K562 (cell line): ENCODE measurements around the gene TUT1. TPM values are rescaled to one million over a fixed set of nuclear protein-coding genes. Genes with fewer than 3 reads are reported as not detected.

Experiments used
- ATF1 ChIP-seq, 2 experiments: fragments of 450-650 bp in 1 of 2; IDR thresholded peaks; 2 replicates each; pipeline ENCODE4 v1.6.1; 2016; ENCODE audit warnings: missing compliant biosample characterization in 1 of 2, missing genetic modification characterization in 1 of 2
- CBX1 ChIP-seq: sonication (generic); IDR thresholded peaks from 2 replicates; pipeline ENCODE4 v1.6.1; 2016; ENCODE audit warnings: antibody characterized with exemption, low read depth, mild to moderate bottlenecking
- CEBPB ChIP-seq: fragments of 450-650 bp; IDR thresholded peaks from 2 replicates; pipeline ENCODE4 v1.6.1; 2016; ENCODE audit warnings: missing genetic modification characterization, missing compliant biosample characterization
- E2F6 ChIP-seq, 2 experiments: IDR thresholded peaks; 2 replicates each; pipeline ENCODE4 v1.6.1; 2011; ENCODE audit warnings: borderline replicate concordance in 1 of 2, control low read depth in 1 of 2, low read depth in 1 of 2, low read length in 1 of 2, mild to moderate bottlenecking in 1 of 2, mixed read lengths in 1 of 2, moderate library complexity in 1 of 2; ENCODE audit not compliant: insufficient read depth in 1 of 2, insufficient read length in 1 of 2, poor library complexity in 1 of 2, severe bottlenecking in 1 of 2; ENCODE audit errors: extremely low read depth in 1 of 2
- HSF4 ChIP-seq: fragments of 250-450 bp; sonication (Bioruptor Pico); IDR thresholded peaks from 2 replicates; pipeline ENCODE4 v2.1.2; 2022; ENCODE audit warnings: mild to moderate bottlenecking, moderate library complexity, borderline replicate concordance
- MCM2 ChIP-seq: fragments of 450-650 bp; IDR thresholded peaks from 2 replicates; pipeline ENCODE4 v1.6.1; 2017; ENCODE audit warnings: low read depth, mild to moderate bottlenecking
- RFX5 ChIP-seq: IDR thresholded peaks from 2 replicates; pipeline ENCODE4 v1.6.1; 2011; ENCODE audit warnings: low read depth, mild to moderate bottlenecking, improper control_type of control experiment, low read length
- SMAD2 ChIP-seq: fragments of 150-350 bp; IDR thresholded peaks from 2 replicates; pipeline ENCODE4 v1.6.1; 2014; ENCODE audit warnings: low read depth, mild to moderate bottlenecking, low read length
- SP1 ChIP-seq: sonication (generic); formaldehyde crosslinking; IDR thresholded peaks from 2 replicates; pipeline ENCODE4 v1.8.1; 2022; ENCODE audit warnings: mild to moderate bottlenecking, missing genetic modification reagents
- TEAD4 ChIP-seq, 2 experiments: sonication (generic) in 1 of 2; formaldehyde crosslinking in 1 of 2; IDR thresholded peaks; 2 replicates each; pipeline versions ENCODE4 v1.6.1 to v1.8.0; 2012 to 2022; ENCODE audit warnings: borderline replicate concordance in 1 of 2, inconsistent platforms in 1 of 2, low read length in 1 of 2, mild to moderate bottlenecking in 1 of 2, missing genetic modification reagents in 1 of 2
- TFAM ChIP-seq: fragments of 250-450 bp; sonication (Bioruptor Pico); conservative IDR thresholded peaks from 2 replicates; pipeline ENCODE4 v1.5.0; 2021; ENCODE audit warnings: mild to moderate bottlenecking, moderate library complexity
- TRIM28 ChIP-seq: fragments of 450-650 bp; IDR thresholded peaks from 2 replicates; pipeline ENCODE4 v1.6.1; 2017
- ZBTB1 ChIP-seq: sonication (generic); formaldehyde crosslinking; IDR thresholded peaks from 2 replicates; pipeline ENCODE4 v1.8.1; 2023; ENCODE audit warnings: missing genetic modification reagents, low read depth, mild to moderate bottlenecking, borderline replicate concordance
- ZFX ChIP-seq: sonication (generic); formaldehyde crosslinking; IDR thresholded peaks from 2 replicates; pipeline ENCODE4 v1.8.0; 2022; ENCODE audit warnings: mild to moderate bottlenecking, missing genetic modification reagents, moderate library complexity
- ZNF589 ChIP-seq: fragments of 200-800 bp; sonication (Bioruptor generic); IDR thresholded peaks from 2 replicates; pipeline ENCODE4 v1.6.1; 2016; ENCODE audit warnings: low read depth, missing genetic modification characterization, missing compliant biosample characterization
- polyA plus RNA-seq, 8 experiments: library from polyadenylated mRNA; depleted of rRNA in 4 of 8; stranded (reverse) in 5 of 8; unstranded in 3 of 8; fragments of >200 nt; fragmentation: Nextera tagmentation in 2 of 8; fragmentation: Illumina TruSeq in 1 of 8; extraction: Ambion mirVana in 2 of 8; extraction: Trizol in 1 of 8; gene quantifications; 2 replicates each; pipeline versions ENCODE4 v1.2.1 to v1.2.3, GENCODE V29; 2011 to 2014; ENCODE audit warnings: inconsistent platforms in 1 of 8, missing spikeins in 1 of 8
- total RNA-seq, 7 experiments: library from RNA; depleted of rRNA in 6 of 7; stranded (reverse); fragments of >200 nt in 6 of 7; fragmentation: Illumina TruSeq in 2 of 7; extraction: Trizol in 2 of 7; gene quantifications; 2 replicates each; pipeline versions ENCODE4 v1.2.1 to v1.2.3, GENCODE V29; 2011 to 2021; ENCODE audit warnings: low replicate concordance in 1 of 7
- TF ChIP-seq, protein P1 (sequence below): fragments of 250-450 bp; sonication (Bioruptor Pico); IDR thresholded peaks from 2 replicates; pipeline ENCODE4 v1.8.0; 2021; ENCODE audit warnings: mild to moderate bottlenecking, moderate library complexity
- TF ChIP-seq, protein P2 (sequence below): fragments of 250-450 bp; sonication (Bioruptor Pico); IDR thresholded peaks from 2 replicates; pipeline ENCODE4 v1.8.0; 2022; ENCODE audit warnings: moderate library complexity, mild to moderate bottlenecking, inconsistent platforms
- TF ChIP-seq, protein P3 (sequence below), 3 experiments: fragments of 200-800 bp in 1 of 3; sonication (Bioruptor generic) in 1 of 3; sonication (generic) in 1 of 3; formaldehyde crosslinking in 1 of 3; IDR thresholded peaks; 2 replicates each; pipeline versions ENCODE4 v1.6.1 to v1.8.0; 2016 to 2022; ENCODE audit warnings: mild to moderate bottlenecking in 2 of 3, missing compliant biosample characterization in 2 of 3, missing genetic modification characterization in 2 of 3, missing genetic modification reagents in 1 of 3
- TF ChIP-seq, protein P4 (sequence below), 2 experiments: fragments of 250-450 bp in 1 of 2; fragments of 450-650 bp in 1 of 2; sonication (Bioruptor Pico) in 1 of 2; IDR thresholded peaks; 2 replicates each; pipeline versions ENCODE4 v1.6.1 to v1.8.0; 2016 to 2021; ENCODE audit warnings: mild to moderate bottlenecking in 2 of 2, moderate library complexity in 2 of 2, missing compliant biosample characterization in 1 of 2, missing genetic modification characterization in 1 of 2

Gene TUT1
- total and polyA plus RNA-seq, 9 of the 15 experiments (the other 6 are each of a cell fraction or from before 2014, with no cell fraction given): 0.66 to 44.3 (median 15.7) TPM

- TF ChIP-seq ZNF589 (CRISPR knock-in tag): no peak
- no peak for TF ChIP-seq HSF4 (CRISPR knock-in tag)
- peak; percentile 46; the same call in 1 of the 2 replicates for TF ChIP-seq ZFX (CRISPR knock-in tag)
- TF ChIP-seq, protein P1, sequence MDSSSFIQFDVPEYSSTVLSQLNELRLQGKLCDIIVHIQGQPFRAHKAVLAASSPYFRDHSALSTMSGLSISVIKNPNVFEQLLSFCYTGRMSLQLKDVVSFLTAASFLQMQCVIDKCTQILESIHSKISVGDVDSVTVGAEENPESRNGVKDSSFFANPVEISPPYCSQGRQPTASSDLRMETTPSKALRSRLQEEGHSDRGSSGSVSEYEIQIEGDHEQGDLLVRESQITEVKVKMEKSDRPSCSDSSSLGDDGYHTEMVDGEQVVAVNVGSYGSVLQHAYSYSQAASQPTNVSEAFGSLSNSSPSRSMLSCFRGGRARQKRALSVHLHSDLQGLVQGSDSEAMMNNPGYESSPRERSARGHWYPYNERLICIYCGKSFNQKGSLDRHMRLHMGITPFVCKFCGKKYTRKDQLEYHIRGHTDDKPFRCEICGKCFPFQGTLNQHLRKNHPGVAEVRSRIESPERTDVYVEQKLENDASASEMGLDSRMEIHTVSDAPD: no peak
- TF ChIP-seq, protein P2, sequence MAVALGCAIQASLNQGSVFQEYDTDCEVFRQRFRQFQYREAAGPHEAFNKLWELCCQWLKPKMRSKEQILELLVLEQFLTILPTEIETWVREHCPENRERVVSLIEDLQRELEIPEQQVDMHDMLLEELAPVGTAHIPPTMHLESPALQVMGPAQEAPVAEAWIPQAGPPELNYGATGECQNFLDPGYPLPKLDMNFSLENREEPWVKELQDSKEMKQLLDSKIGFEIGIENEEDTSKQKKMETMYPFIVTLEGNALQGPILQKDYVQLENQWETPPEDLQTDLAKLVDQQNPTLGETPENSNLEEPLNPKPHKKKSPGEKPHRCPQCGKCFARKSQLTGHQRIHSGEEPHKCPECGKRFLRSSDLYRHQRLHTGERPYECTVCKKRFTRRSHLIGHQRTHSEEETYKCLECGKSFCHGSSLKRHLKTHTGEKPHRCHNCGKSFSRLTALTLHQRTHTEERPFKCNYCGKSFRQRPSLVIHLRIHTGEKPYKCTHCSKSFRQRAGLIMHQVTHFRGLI (CRISPR knock-in tag): no peak
- no peak for TF ChIP-seq ZBTB1 (CRISPR knock-in tag)
- TF ChIP-seq, protein P3, sequence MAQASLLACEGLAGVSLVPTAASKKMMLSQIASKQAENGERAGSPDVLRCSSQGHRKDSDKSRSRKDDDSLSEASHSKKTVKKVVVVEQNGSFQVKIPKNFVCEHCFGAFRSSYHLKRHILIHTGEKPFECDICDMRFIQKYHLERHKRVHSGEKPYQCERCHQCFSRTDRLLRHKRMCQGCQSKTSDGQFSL (CRISPR knock-in tag; IDR thresholded peaks at IDR 0.05): no peak
- TF ChIP-seq, protein P3 (tag; IDR thresholded peaks at IDR 0.05): no peak
- no peak for TF ChIP-seq SMAD2
- peak; percentile 88 for TF ChIP-seq SP1 (CRISPR knock-in tag)
- TF ChIP-seq MCM2: no peak
- TF ChIP-seq TRIM28: no peak
- TF ChIP-seq E2F6 (IDR thresholded peaks at IDR 0.05; ENCODE audit: borderline replicate concordance in 1 of 2, extremely low read depth in 1 of 2, insufficient read depth in 1 of 2, insufficient read length in 1 of 2, low read depth in 1 of 2, low read length in 1 of 2, poor library complexity in 1 of 2, severe bottlenecking in 1 of 2): peak; percentile 93
- TF ChIP-seq CBX1: no peak
- TF ChIP-seq TFAM (CRISPR knock-in tag): no peak
- TF ChIP-seq ATF1 (CRISPR knock-in tag; IDR thresholded peaks at IDR 0.05): peak; percentile 67
- TF ChIP-seq ATF1 (tag; IDR thresholded peaks at IDR 0.05): peak; percentile 99
- peak; percentile 41; the same call in 1 of the 2 replicates for TF ChIP-seq TEAD4 (IDR thresholded peaks at IDR 0.05; ENCODE audit: low read length)
- TF ChIP-seq TEAD4 (CRISPR knock-in tag; IDR thresholded peaks at IDR 0.05; ENCODE audit: borderline replicate concordance): no peak
- TF ChIP-seq CEBPB (tag): peak; percentile 95
- no peak for TF ChIP-seq RFX5
- TF ChIP-seq, protein P4, sequence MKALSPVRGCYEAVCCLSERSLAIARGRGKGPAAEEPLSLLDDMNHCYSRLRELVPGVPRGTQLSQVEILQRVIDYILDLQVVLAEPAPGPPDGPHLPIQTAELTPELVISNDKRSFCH (CRISPR knock-in tag; IDR thresholded peaks at IDR 0.05): no peak
- TF ChIP-seq, protein P4 (tag; IDR thresholded peaks at IDR 0.05): 0 out of 2 replicates have a peak, but pooled peaks have one; percentile 21
Measured at GRCh38 chr11:62621567-62622470, 30.5 kb upstream of the TUT1 start, which contains the start of gene B3GAT3 (continued).
